DMS114 treated with DMSO at 0.1 percent for 48 hours (cell line): ENCODE results near the gene GRPEL2.
A peak's percentile ranks its signal among the peaks of the same experiment; 100 is the strongest.

Experiments
- DNase-seq: peaks from one replicate; lab custom pipeline; 2025; ENCODE audit not compliant: unreplicated experiment; lab: John Stamatoyannopoulos, UW

GRPEL2 gene

DNA sequence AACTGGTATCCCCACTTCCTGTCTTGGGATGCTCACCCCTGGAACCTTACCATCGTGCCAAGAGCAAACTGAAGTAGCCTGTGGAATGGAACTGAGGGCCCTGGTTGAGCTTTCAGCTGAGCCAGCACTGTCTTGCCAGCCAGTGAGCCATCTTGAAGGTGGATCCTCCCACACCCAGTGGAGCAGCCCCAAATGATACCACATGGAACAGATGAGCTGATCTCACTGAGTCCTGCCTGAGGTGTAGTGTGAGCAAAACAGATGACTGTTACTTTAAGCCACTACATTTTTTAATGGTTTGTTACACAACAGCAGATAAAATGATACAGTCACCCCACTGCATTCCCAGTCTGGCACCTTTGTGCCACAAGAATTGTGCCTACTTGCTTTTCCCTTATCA is 10.4 kb downstream of the GRPEL2 start:
- DNase-seq, result no peak

GRCh38 chr5:149356391-149356790 is 11.1 kb downstream of the GRPEL2 start:
- DNase-seq, result no peak

DNA sequence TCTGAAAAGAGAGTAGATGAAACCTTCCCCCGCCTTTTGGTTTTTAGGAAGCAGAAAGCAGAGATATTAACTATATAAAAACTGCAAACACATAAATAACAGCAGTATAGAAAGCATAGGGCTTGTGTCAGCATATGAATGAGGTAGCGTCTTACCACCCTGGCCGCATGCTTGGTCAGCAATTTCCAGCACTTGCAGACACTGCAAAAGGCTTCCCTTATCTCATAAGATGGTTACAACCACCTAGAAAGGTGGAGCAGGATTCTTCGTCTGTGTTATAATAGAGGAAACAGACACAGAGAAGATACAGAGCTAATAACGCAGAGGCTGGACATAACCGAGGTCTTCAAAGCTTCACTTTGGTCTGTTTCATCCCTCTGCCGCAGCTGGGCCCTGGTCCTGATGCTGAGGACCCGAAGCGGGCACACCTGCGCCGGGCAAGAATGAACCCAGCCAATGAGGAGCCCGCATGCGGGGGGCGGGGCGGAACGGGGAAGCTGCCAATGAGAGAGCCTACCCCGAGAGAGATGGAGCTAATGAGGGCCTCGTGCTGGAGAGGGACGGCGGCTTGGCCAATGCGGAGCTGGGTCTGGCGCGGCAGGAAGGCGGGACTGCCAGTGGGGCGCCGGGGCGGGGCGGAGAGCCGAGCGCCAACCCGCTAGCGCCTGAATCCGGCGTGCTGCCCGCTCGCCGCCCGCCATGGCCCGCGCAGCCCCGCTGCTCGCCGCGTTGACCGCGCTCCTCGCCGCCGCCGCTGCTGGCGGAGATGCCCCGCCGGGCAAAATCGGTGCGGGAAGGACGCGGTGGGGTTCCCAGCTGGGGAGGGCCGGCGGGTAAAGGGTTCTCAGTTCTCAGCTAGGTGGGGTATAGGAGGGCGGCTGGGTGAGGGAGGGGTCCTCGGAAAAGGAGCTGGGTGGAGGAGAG is 12.3 kb downstream of the GRPEL2 start, which contains the start of gene PCYOX1L:
Gene PCYOX1L, plus strand, starts transcription at position 677 of the 924 bp plus-strand sequence. Its CDS starts 23 bp downstream, at position 700.
- peak; percentile 96 for DNase-seq

- DNase-seq, result no peak
Measured at GRCh38 chr5:149358294-149358651, 13.0 kb downstream of the GRPEL2 start.

DNA sequence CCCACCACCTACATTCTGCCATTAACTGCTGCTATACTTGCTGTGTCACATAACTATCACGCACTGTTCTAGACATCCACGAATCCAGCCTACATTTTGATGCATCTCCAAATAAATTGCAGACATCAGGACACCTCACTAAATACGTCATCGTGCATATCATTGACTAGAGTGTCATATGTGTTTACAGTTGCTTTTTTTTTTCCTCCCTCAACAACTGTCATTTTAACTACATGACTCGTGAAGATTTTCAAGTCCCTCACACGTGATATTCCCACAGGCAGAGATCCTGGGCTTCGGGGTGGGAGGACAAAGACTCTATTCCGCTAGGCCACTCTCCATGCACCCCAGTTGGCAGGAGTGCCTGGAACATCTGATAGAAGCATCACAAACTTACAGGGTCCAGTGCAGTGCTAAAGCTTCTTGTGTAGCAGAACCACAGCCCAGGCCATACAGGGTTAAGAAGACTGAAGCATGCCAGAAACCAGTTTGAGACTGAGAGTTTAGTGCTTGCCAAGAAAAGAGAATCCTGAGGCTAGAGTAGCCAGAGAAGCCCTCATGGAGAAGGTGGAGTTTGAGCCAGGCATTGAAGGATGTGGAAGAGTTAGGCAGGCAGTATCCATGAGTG is 13.7 kb downstream of the GRPEL2 start:
- DNase-seq, result no peak

- DNase-seq, result no peak
Measured at GRCh38 chr5:149360272-149360671, 15.0 kb downstream of the GRPEL2 start.

- no peak for DNase-seq
Measured at GRCh38 chr5:149362541-149362940, 17.2 kb downstream of the GRPEL2 start.

GRCh38 chr5:149363358-149363757 is 18.1 kb downstream of the GRPEL2 start:
- DNase-seq, result no peak

DNA sequence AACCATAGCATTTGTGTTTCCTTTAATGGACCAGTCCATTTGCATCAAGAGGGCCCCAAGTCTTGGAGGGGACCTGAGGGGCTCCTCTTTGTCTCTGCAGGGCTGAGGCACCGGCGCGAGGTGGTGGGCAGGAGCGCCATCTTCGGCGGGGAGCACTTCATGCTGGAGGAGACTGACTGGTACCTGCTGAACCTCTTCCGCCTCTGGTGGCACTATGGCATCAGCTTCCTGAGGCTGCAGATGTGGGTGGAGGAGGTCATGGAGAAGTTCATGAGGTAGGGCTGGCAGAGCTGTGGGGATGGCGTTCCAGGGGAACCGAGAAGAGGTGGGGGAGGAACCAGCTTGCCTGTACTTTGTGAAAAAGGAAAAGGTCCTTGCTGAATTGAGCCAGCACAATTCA is 18.6 kb downstream of the GRPEL2 start:
- no peak for DNase-seq

DNA sequence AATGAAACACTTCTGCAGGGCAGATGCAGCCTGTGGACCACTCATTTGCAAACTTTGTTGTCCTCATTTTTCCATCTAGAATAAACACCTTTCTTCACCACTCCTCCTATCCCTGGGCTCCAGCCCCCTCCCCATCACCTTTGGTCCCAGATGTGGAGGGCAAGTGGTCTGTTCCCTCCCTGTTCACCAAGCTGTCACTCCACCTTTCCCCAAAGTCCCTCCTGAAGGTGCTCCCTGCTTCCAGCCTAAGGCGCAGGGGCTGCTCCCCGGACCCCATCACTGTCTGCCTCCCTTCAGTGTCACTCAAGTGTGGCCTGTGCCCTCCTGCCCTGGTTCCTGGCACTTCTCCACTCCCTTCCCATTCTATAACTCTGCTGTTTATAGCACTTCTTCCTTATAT is 19.4 kb downstream of the GRPEL2 start:
- no peak for DNase-seq

DNA sequence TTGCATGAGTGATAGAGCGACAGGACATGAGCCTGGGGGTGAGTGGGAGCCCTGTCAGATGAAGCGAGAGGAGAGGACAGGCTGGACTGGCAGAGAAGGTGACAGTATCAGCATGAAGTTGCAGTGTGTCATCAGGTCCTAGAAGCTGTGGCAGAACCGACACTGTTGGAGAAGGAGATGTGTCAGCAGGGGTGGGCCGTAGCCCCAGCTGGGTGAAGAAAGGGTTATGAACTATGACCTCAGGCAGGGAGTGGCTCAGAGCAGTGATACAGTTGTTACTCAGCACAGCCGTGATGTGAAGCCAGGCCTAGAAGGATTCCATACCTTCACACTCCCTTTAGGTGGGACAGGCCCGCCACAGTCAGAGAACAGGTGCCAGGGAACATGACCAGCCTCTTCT is 20.1 kb downstream of the GRPEL2 start:
- DNase-seq, result no peak

GRCh38 chr5:149366169-149366729 is 20.9 kb downstream of the GRPEL2 start:
- DNase-seq, result no peak

DNA sequence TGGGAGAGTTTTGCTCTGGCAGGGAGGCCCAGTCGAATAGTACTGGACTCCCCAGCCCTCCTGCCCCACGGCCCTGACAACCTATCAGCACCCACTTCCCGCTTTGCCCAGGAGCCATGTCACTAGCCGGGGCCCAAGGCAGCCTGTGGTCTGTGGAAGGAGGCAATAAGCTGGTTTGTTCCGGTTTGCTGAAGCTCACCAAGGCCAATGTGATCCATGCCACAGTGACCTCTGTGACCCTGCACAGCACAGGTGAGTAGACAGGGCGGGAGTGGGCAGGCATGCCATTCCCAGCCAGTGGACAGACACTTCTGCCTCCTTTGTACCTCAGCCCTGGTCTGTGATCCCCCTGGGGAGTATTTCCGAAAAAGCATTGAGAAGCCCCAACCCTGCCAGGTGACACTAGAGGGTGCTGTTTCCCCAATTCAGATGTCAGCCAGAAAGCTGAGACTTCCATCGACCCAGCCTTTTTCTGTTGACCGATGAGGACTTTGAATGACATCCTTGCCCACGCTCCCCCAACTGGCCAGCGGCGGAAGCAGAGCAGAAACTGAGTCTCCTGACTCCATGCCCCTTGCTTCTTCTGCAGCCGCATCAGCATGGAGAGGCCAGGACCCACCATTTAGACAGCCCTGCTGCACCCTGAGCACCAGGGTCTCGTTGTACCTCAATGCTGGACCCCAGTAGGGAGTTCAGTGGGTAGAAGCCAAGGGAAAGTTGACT is 22.1 kb downstream of the GRPEL2 start:
- DNase-seq, result peak; percentile 55

GRCh38 chr5:149367972-149368645 is 22.8 kb downstream of the GRPEL2 start:
- no peak for DNase-seq

DNA sequence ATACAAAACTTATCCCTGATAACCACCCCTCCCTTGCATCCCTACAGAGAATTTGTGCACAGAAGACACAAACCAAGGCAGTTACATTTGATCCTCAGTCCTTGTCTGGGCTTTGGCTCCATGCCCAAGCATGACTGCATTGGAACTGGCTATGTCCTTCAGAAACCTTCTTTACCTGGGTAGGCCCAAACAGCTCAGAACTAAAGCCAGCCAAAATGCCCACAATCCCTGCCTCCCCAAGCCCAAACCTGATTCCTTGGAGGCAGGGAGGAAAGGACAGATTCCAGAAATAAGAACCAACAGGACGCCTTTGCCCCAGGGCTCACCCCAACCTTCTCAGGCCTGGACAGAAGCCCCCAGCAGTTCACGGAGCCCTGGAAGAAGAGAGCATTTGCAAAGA is 25.6 kb downstream of the GRPEL2 start:
- no peak for DNase-seq

GRCh38 chr5:149371296-149371962 is 26.1 kb downstream of the GRPEL2 start:
- DNase-seq, result peak; percentile 39

- no peak for DNase-seq
Measured at GRCh38 chr5:149372076-149372795, 26.9 kb downstream of the GRPEL2 start.

GRCh38 chr5:149372932-149373331 is 27.6 kb downstream of the GRPEL2 start:
- no peak for DNase-seq

DNA sequence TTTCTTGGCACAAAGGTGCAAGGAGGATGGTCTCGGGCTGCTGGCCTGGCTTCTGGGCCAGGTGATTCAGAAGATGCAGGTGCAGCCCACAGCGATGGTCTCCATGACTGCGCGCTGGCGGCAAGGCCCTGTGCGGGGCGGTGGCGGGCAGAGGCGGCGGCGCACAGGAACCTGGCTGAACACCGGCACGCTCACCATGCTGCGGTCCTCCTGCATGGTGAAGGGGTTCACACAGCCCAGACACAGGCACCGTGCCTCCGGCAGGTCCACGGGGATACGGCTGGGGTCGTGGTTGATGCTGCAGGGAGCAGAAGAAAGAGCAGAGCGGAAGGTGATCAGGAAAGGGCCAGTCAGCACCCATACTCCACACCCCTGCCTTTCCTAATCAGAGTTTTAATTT is 29.0 kb downstream of the GRPEL2 start:
- DNase-seq, result no peak

DNA sequence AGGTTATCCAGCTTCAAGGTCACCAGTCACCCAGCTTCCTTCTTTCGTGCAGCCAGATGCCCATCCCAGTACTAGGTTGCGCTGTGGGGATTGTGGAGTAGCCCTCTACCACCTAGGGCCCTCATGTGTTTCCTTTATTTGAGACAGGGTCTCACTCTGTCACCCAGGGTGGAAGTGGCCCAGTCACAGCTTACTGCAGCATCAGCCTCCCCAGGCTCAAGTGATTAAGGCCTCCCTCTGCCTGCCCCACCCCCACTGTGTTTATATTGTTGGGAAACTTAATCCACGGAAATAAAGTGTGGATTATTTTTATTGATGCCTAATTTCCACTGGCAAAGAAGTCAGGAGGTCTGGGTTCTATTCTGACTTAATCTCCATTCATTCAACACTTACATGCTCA is 29.5 kb downstream of the GRPEL2 start:
- no peak for DNase-seq
